Activated gamma-delta T cell treated with anti-CD3 and anti-CD28 coated beads, Interleukin-2, amount 50 U/mL, for 16 hours (primary cell): ENCODE results near the gene CTCF.
A peak's percentile ranks its signal among the peaks of the same experiment; 100 is the strongest.
"Not testable (repeated sequence)": the region's sequence is repeated elsewhere in the genome, so short reads cannot be mapped to it uniquely, and the experiment has no call there.

Experiments used
- DNase-seq: peaks from one replicate; pipeline ENCODE4 v3.0.0-alpha.2; 2020; ENCODE audit warnings: low read depth

CTCF gene

GRCh38 chr16:67533987-67534386 lies 28.3 kb upstream of the CTCF start:
- not testable (repeated sequence) for DNase-seq

DNA sequence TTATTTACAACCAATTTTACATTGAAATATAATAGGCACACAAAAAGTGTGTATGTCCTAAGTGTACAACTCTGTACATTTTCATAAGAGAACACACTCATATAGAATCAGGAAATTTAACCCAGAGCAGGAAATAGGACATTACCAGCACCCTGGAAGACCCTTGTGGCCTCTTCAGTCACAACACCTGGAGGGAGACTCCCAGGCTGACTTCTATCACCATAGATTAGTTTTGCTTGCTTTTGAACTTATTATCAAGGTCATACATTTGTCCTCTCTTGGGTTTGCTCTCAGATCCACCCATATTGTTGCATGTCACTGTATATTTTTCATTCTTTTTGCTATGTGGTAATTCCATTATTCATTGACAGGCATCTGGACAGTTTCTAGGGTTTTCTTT lies 27.9 kb upstream of the CTCF start:
- no peak for DNase-seq

DNA sequence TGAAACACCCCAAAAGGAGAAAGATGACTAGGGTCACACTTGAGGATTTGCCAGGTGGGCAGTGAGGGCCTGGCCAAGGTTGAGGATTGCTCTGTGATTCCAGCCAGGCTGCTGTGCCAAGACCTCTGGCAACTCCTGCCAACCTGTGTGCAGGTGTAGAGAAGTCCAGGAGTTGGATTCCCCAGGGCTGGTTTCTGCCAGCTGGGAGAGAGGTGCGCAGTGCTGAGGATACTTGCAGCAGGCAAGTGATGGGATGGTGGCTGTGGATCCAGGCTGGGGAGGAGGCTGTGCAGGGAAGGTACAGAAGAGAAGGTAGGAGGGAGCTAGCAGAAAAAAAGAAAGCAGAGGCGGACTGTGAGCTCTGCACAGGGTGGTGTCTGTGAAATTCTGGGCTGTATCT lies 27.1 kb upstream of the CTCF start:
- no peak for DNase-seq

DNA sequence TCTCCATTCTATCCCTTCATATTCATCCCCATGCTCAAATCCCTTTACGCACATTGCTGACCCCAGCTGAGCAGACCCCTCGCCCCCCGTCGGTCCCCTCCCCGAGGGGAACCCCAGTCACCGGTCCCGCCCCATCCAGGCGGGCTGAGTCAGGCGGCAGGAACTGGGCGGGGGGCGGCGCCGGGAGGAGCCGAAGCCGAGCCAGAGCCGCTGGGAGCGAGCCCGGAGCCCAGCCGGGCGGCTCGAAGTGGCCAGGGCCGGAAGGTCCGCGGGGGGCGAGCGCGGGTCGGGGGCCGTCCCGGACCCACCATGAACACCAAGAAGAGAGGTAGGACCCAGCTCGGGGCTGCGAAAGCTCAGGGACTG lies 25.1 kb upstream of the CTCF start:
- DNase-seq, result no peak

DNA sequence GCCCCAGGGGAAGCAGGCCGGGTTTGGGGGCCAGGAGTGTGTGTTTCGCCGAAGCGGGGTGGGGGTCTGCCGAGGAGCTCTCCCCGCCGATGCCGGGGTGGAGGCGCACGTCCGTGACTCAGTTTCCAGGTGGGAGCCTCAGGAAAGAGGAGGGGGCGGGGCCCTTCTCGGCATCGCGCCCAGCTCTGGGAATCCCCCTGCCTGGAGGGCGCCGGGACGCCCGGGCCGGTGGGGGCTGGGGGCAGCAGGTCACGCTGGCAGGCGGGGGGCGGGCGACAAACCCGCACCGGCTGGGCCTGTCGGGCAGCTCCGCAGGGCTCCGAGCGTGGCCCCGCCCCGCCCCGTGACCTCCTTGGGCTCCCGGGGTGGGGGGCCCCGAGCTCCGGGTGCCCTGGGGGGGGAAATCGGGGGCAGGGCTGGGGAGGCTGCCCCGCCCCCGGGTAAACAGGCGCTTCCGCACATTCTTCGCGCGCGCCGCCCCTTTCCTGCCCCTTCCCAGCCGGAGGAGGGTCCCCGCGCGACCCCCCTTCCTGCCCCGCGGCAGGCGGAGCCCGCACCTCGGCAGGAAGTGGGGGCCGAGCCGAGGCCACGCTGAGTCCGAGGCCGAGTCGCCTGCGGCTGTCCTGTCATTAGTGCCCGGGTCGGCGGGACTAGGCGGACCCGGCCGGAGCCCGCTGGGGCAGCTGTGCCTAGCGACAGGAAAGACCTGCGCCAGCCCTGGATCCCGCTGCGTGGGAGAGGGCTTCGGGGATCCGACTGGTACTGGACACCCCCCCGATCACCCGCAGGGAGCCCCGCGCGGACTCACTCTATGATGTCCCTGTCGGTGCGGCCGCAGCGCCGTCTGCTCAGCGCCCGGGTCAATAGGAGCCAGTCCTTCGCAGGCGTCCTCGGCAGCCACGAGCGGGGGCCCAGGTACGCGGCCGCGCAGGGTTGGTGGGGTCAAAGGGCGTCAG lies 24.4 kb upstream of the CTCF start:
- peak; percentile 33 for DNase-seq

GRCh38 chr16:67538666-67539101 lies 23.6 kb upstream of the CTCF start:
- no peak for DNase-seq

GRCh38 chr16:67539271-67539670 lies 23.1 kb upstream of the CTCF start:
- no peak for DNase-seq

DNA sequence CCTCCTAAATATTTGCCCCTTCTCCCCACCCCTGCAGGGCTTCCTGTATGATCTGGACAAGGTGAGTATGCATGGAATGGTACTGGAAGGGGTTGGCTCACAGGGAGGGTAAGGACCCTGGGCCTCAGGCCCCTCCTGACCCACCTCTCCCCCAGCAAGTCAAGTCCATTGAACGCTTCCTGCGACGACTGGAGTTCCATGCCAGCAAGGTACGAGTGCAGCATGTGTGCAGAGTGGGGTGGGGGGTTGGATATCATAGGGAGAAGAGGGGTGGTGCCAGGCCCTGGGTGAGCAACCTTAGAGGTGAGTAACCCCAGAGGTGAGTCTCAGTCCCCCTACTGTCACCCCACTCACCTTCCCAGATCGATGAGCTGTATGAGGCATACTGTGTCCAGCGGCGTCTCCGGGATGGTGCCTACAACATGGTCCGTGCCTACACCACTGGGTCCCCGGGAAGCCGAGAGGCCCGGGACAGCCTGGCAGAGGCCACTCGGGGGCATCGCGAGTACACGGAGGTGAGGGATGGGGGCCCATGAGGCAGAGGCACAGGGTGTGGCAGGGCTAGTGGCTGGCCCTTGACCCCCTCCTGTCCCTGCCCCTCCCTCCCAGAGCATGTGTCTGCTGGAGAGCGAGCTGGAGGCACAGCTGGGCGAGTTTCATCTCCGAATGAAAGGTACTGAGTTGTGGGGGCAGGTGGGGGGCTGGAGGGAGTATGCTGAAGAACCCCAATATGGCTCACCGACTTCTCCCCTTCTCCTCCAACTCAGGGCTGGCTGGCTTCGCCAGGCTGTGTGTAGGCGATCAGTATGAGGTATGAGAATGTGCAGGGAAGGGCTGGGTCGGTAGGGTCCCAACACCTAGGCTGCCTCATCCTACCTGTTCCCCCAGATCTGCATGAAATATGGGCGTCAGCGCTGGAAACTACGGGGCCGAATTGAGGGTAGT lies 22.4 kb upstream of the CTCF start:
- no peak for DNase-seq

GRCh38 chr16:67540756-67541155 lies 21.6 kb upstream of the CTCF start:
- no peak for DNase-seq

- DNase-seq, result no peak
Observed at GRCh38 chr16:67541391-67542263, 20.7 kb upstream of the CTCF start.

- peak; percentile 44 for DNase-seq
Observed at GRCh38 chr16:67542464-67542863, 19.9 kb upstream of the CTCF start.

GRCh38 chr16:67543036-67543435 lies 19.3 kb upstream of the CTCF start:
- DNase-seq, result no peak

DNA sequence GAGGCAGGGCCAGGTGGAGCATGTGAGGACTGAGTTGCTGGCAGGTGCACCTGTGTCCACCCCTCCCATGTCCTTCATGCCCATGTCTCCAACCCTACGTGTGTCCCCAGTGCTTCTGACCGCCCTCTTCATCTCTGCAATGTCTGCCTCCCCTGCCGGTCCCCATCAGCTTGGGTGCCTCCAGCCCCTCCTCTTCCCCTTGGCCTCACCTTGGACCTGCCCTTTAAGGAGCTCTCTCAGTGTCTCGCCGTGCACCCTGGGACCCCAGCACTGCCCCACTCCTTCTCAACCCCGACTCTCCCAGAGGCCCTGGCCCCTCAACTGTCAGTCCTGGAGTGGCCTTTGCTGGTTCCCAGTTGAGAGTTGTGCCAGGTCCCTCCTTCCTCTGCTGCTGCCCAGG lies 18.7 kb upstream of the CTCF start:
- no peak for DNase-seq

DNA sequence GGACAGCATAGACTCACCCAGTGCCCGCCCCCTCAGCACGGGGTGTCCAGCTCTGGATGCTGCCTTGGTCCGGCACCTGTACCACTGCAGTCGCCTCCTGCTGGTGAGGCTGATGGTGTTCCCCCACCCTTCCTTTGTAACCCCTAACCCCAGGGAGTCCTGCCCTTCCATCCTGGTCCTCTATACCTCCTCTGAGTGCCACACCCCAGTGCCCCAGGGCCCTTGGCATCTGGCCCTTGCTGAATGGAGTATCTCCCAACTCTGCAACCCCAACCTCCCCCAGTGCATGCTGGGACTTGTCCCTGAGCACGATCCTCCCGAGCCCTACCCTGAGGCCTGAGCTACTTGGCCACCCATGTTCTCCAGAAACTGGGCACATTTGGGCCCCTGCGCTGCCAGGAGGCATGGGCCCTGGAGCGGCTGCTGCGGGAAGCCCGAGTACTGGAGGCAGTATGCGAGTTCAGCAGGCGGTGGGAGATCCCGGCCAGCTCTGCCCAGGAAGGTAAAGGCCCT lies 17.9 kb upstream of the CTCF start:
- DNase-seq, result no peak

- DNase-seq, result no peak
Observed at GRCh38 chr16:67544844-67545664, 17.3 kb upstream of the CTCF start.

DNA sequence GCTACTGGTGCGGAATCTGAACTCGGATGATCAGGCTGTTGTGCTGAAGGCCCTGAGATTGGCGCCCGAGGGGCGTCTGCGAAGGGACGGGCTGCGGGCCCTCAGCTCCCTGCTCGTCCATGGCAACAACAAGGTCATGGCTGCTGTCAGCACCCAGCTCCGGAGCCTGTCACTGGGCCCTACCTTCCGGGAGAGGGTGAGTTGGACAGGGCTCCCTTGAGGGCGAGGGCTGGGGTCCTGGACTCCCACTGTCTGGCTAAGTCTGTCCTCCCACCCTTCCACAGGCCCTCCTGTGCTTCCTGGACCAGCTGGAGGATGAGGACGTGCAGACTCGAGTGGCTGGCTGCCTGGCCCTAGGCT lies 16.7 kb upstream of the CTCF start:
- DNase-seq, result no peak

DNA sequence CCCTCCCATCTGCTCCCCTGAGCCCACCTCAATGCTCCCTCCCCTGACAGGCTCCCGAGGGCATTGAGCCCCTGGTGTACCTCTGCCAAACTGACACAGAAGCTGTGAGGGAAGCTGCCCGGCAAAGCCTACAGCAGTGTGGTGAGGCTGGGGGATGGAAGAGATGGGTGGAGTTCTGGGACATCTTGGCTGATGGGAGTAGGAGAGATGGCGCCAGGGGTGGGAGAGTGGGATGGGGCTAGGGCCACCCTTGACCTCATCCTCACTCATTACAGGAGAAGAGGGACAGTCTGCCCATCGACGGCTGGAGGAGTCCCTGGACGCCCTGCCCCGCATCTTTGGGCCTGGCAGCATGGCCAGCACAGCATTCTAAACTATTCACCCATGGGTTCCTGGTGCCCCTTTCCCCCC lies 16.2 kb upstream of the CTCF start:
- no peak for DNase-seq

DNA sequence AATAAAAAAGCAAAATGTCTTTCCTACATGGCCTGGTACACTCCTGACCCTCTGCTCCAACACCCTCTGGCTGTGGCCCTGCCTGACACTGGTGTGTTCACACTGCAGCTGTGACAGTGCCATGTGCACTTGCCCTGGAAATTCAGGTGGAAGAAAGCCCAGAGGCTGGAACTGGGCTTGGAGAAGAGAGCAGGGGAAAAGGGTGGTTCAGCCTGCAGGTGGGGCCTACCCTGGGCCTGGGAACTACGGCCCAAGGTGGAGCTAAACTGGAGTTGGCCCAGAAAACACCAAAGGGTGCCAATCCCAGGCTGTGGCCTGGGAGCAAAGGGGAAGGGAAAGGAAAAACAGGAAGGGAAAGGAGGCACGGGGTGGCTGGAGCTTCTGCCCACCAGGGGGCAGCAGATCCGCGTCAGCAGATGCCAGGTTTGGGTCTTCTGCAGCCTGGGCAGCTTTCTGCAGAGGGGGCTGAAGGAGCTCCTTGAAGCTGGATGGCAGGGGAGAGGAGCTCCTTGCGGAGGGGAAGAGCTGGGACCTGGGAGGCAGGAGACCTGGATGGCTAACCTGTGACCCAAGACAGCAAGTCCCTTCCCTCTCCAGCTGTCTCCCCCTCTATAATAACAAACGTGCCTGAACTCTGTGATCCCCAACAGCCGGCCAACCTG lies 15.4 kb upstream of the CTCF start:
- peak; percentile 70 for DNase-seq

DNA sequence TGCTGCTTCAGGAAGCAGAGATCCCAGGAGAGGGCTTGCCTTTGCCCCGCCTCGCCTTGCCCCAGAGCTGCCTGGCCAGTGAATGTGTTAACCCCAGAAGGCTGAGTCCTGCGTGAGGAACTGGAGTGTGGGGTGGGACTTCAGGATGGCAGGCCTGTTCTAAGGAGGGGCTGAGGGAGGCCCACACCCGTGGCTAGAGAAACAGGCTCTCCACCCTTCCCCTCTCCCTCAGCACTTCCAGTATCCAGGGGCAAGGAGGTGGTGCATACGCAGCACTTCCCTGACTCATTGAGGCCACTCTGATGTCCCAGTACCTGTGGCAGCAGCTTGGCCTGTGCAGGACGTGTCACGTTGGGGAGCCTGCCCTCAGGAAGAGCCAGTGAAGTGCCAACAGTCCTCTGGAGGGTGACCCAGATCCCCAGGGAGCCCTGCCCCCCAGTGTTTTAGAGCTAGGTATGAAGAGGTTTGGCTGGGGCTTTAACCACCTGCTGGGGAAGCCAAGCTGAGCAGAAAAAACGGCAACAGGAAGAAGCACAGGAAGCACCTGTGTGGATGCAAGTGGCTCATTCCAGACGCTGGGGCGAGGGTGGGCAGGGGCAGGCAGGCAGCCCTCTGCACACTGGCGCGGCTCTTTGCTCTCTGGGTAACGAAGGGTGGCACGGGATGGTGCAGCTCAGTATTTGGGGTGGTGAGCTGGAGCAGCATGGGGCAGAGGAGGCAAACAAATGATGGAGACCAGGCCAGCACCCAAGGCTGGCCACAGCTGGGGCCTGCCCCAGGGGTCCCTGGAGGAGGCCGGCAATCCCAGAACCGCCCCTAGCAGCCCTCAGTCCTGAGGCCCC lies 14.7 kb upstream of the CTCF start:
- no peak for DNase-seq
